H9 (cell line): ENCODE results near the gene SPA17. TPM values are rescaled to one million over a fixed set of nuclear protein-coding genes. Genes with fewer than 3 reads are reported as not detected.

Experiments
- DNase-seq: peaks from one replicate; pipeline ENCODE4 v3.0.0-alpha.2; 2017
- H2AFZ ChIP-seq: one replicate; pipeline ENCODE4 v1.6.1; 2013; ENCODE audit warnings: mild to moderate bottlenecking, low read length, control low read depth, moderate library complexity
- H2AK5ac ChIP-seq: 2 replicates; pipeline ENCODE4 v1.6.1; 2013; ENCODE audit warnings: low read length, control low read depth, mixed read lengths; ENCODE audit not compliant: insufficient read length
- H2BK120ac ChIP-seq: one replicate; pipeline ENCODE4 v1.6.1; 2013; ENCODE audit warnings: low read depth, mild to moderate bottlenecking, low read length, control low read depth, inconsistent platforms; ENCODE audit not compliant: poor library complexity, severe bottlenecking
- H2BK12ac ChIP-seq: 2 replicates; pipeline ENCODE4 v1.6.1; 2013; ENCODE audit warnings: low read length, control low read depth, mixed read lengths, low read depth; ENCODE audit not compliant: insufficient read length
- H2BK15ac ChIP-seq: 2 replicates; pipeline ENCODE4 v1.6.1; 2013; ENCODE audit warnings: low read depth, low read length, control low read depth
- H2BK20ac ChIP-seq: one replicate; pipeline ENCODE4 v1.6.1; 2013; ENCODE audit warnings: low read depth, mild to moderate bottlenecking, low read length, control low read depth, inconsistent platforms; ENCODE audit not compliant: poor library complexity, severe bottlenecking
- H2BK5ac ChIP-seq: 2 replicates; pipeline ENCODE4 v1.6.1; 2013; ENCODE audit warnings: low read length, control low read depth, mixed read lengths; ENCODE audit not compliant: insufficient read length
- H3K14ac ChIP-seq: 2 replicates; pipeline ENCODE4 v1.6.1; 2013; ENCODE audit warnings: low read length, control low read depth; ENCODE audit not compliant: insufficient read depth
- H3K18ac ChIP-seq: 2 replicates; pipeline ENCODE4 v1.6.1; 2013; ENCODE audit warnings: low read depth, mild to moderate bottlenecking, mixed read lengths, low read length, control low read depth; ENCODE audit not compliant: insufficient read length
- H3K23ac ChIP-seq: 2 replicates; pipeline ENCODE4 v1.6.1; 2013; ENCODE audit warnings: low read length, control low read depth, mixed read lengths, low read depth; ENCODE audit not compliant: insufficient read length
- H3K23me2 ChIP-seq: 2 replicates; pipeline ENCODE4 v1.6.1; 2013; ENCODE audit warnings: low read depth, mild to moderate bottlenecking, mixed read lengths, low read length, control low read depth; ENCODE audit not compliant: insufficient read length, poor library complexity, severe bottlenecking
- H3K27ac ChIP-seq: 2 replicates; pipeline ENCODE4 v1.5.1; 2013; ENCODE audit warnings: low read length, control low read depth, mixed read lengths, low read depth; ENCODE audit not compliant: insufficient read length
- H3K27me3 ChIP-seq: 2 replicates; pipeline ENCODE4 v1.6.1; 2013; ENCODE audit warnings: low read length, control low read depth, inconsistent platforms; ENCODE audit not compliant: insufficient read depth
- H3K4ac ChIP-seq: 2 replicates; pipeline ENCODE4 v1.6.1; 2013; ENCODE audit warnings: low read depth, mild to moderate bottlenecking, control low read depth, inconsistent platforms, low read length, moderate library complexity
- H3K4me1 ChIP-seq: 2 replicates; pipeline ENCODE4 v1.6.1; 2013; ENCODE audit warnings: low read length, control low read depth, inconsistent platforms; ENCODE audit not compliant: insufficient read depth
- H3K4me2 ChIP-seq: 2 replicates; pipeline ENCODE4 v1.6.1; 2013; ENCODE audit warnings: low read length, control low read depth, mixed read lengths; ENCODE audit not compliant: insufficient read length, insufficient read depth
- H3K56ac ChIP-seq: 2 replicates; pipeline ENCODE4 v1.6.1; 2013; ENCODE audit warnings: low read depth, mild to moderate bottlenecking, mixed read lengths, low read length, control low read depth; ENCODE audit not compliant: insufficient read length
- H3K79me1 ChIP-seq: 2 replicates; pipeline ENCODE4 v1.6.1; 2013; ENCODE audit warnings: low read depth, mild to moderate bottlenecking, moderate library complexity, low read length, control low read depth, inconsistent platforms; ENCODE audit not compliant: insufficient read depth, poor library complexity, severe bottlenecking
- H3K79me2 ChIP-seq: 2 replicates; pipeline ENCODE4 v1.6.1; 2013; ENCODE audit warnings: low read length, control low read depth, inconsistent platforms; ENCODE audit not compliant: insufficient read depth
- H3K9ac ChIP-seq: 2 replicates; pipeline ENCODE4 v1.6.1; 2013; ENCODE audit warnings: low read length, control low read depth, mixed read lengths; ENCODE audit not compliant: insufficient read length; ENCODE audit errors: extremely low read depth
- H3K9me3 ChIP-seq: one replicate; pipeline ENCODE4 v1.6.1; 2013; ENCODE audit warnings: low read depth, low read length, inconsistent platforms; ENCODE audit not compliant: control insufficient read depth
- H3T11ph ChIP-seq: one replicate; pipeline ENCODE4 v1.6.1; 2013; ENCODE audit warnings: mild to moderate bottlenecking, low read length, control low read depth, inconsistent platforms
- H4K20me1 ChIP-seq: one replicate; pipeline ENCODE4 v1.6.1; 2013; ENCODE audit not compliant: control insufficient read depth, insufficient read length, insufficient read depth
- H4K5ac ChIP-seq: 2 replicates; pipeline ENCODE4 v1.6.1; 2013; ENCODE audit warnings: low read depth, mild to moderate bottlenecking, mixed read lengths, low read length, control low read depth; ENCODE audit not compliant: insufficient read length
- H4K8ac ChIP-seq: replicated peaks from 2 replicates; pipeline ENCODE4 v1.6.1; 2013; ENCODE audit warnings: low read length, control low read depth, mixed read lengths, low read depth; ENCODE audit not compliant: insufficient read length
- H4K91ac ChIP-seq: 2 replicates; pipeline ENCODE4 v1.6.1; 2013; ENCODE audit warnings: low read depth, mild to moderate bottlenecking, moderate library complexity, mixed read lengths, low read length, control low read depth; ENCODE audit not compliant: insufficient read length
- H3K27ac Mint-ChIP-seq, 3 experiments: 2 replicates in 2 of 3; 3 replicates in 1 of 3; pipeline ENCODE4 v1.8.0; 2020 to 2021; ENCODE audit warnings: mixed read lengths in 3 of 3, mild to moderate bottlenecking in 1 of 3, moderate library complexity in 1 of 3
- H3K27me3 Mint-ChIP-seq: 2 replicates; pipeline ENCODE4 v1.8.0; 2021; ENCODE audit warnings: low read depth, mild to moderate bottlenecking, moderate library complexity, mixed read lengths
- H3K36me3 Mint-ChIP-seq, 3 experiments: 2 replicates in 2 of 3; 3 replicates in 1 of 3; pipeline ENCODE4 v1.8.0; 2020 to 2021; ENCODE audit warnings: low read depth in 3 of 3, mixed read lengths in 3 of 3; ENCODE audit not compliant: insufficient read depth in 1 of 3
- H3K4me1 Mint-ChIP-seq, 2 experiments: 2 replicates each; pipeline ENCODE4 v1.8.0; 2020; ENCODE audit warnings: mixed read lengths in 2 of 2
- H3K4me3 Mint-ChIP-seq, 2 experiments: 2 replicates in 1 of 2; 3 replicates in 1 of 2; pipeline ENCODE4 v1.8.0; 2020 to 2021; ENCODE audit warnings: mild to moderate bottlenecking in 2 of 2, mixed read lengths in 2 of 2, moderate library complexity in 1 of 2
- H3K9me3 Mint-ChIP-seq, 2 experiments: 2 replicates in 1 of 2; 3 replicates in 1 of 2; pipeline ENCODE4 v1.8.0; 2020; ENCODE audit warnings: mild to moderate bottlenecking in 2 of 2, mixed read lengths in 2 of 2, moderate library complexity in 1 of 2
- WGBS: extraction: QIAGEN DNeasy Blood & Tissue Kit; methylation state at CpG from one replicate; pipeline ENCODE4 v1.1.7; 2013; ENCODE audit warnings: missing lambda C conversion rate, low lambda C conversion rate, mixed read lengths; ENCODE audit not compliant: insufficient read length; ENCODE audit errors: extremely low coverage; 5-methylcytosine and 5-hydroxymethylcytosine counted together
- total RNA-seq: library from RNA; stranded (reverse); gene quantifications from 2 replicates; pipeline ENCODE4 v1.2.1, GENCODE V29; 2021
- TF ChIP-seq, protein P1 (sequence below): fragments of 200-600 bp; sonication (generic); conservative IDR thresholded peaks from 3 replicates; pipeline ENCODE4 v1.8.0; 2021; ENCODE audit warnings: antibody characterized with exemption, mild to moderate bottlenecking

The SPA17 gene
- total RNA-seq, 1 experiment from 2014 or later, result 6.9 TPM

DNA sequence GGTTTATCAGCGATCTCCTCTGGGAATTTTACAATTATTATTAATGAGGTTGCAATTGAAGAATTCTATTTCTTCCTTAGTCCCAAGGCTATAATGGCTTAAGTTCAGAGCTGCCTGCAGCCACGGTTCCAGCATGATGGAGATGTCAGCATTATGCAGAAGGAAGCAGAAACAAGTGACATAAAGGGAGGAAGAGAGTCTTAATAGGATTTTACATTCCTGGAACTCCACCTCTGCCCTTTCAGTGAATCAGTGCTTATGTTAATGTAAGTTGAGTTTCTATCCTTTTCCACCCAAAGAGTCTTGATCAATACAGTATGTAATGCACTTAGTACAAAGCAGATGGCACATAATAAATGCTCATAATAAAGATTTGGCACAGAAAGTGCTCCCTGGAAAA lies 54.4 kb downstream of the SPA17 start:
- TF ChIP-seq, protein P1, sequence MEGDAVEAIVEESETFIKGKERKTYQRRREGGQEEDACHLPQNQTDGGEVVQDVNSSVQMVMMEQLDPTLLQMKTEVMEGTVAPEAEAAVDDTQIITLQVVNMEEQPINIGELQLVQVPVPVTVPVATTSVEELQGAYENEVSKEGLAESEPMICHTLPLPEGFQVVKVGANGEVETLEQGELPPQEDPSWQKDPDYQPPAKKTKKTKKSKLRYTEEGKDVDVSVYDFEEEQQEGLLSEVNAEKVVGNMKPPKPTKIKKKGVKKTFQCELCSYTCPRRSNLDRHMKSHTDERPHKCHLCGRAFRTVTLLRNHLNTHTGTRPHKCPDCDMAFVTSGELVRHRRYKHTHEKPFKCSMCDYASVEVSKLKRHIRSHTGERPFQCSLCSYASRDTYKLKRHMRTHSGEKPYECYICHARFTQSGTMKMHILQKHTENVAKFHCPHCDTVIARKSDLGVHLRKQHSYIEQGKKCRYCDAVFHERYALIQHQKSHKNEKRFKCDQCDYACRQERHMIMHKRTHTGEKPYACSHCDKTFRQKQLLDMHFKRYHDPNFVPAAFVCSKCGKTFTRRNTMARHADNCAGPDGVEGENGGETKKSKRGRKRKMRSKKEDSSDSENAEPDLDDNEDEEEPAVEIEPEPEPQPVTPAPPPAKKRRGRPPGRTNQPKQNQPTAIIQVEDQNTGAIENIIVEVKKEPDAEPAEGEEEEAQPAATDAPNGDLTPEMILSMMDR, result no peak
- H3K14ac ChIP-seq, result no peak overlapping the region
- H3K79me2 ChIP-seq, result no peaks in the 10 kb centered on the region
- H2AFZ ChIP-seq, result no peak overlapping the region
- no peak overlapping the region for H2AK5ac ChIP-seq
- H3K4me2 ChIP-seq, result no peak overlapping the region
- H3K23me2 ChIP-seq, result no peaks in the 10 kb centered on the region
- no peaks in the 10 kb centered on the region for H4K20me1 ChIP-seq
- no peak for DNase-seq
- no peak overlapping the region for H2BK15ac ChIP-seq
- H3K36me3 Mint-ChIP-seq, result no peaks in the 10 kb centered on the region
- H2BK5ac ChIP-seq, result no peak overlapping the region
- H3K27ac Mint-ChIP-seq, result no peak overlapping the region
- H4K5ac ChIP-seq, result no peak overlapping the region
- H3K4ac ChIP-seq, result no peak overlapping the region
- H3K4me3 Mint-ChIP-seq, result no peak overlapping the region
- H3K27me3 ChIP-seq, result no peaks in the 10 kb centered on the region; the same call in 1 of the 2 replicates
- no peak overlapping the region for H2BK120ac ChIP-seq
- no peak overlapping the region for H2BK20ac ChIP-seq
- no peak overlapping the region for H3T11ph ChIP-seq
- peaks cover 11% of the 10 kb centered on the region for H3K4me1 ChIP-seq
- no peak overlapping the region for H3K56ac ChIP-seq
- no peak overlapping the region for H4K8ac ChIP-seq
- H3K27me3 Mint-ChIP-seq, result peaks cover 34% of the 10 kb centered on the region
- H3K9me3 ChIP-seq, result no peaks in the 10 kb centered on the region
- no peaks in the 10 kb centered on the region; a peak in 1 of 5 replicates for H3K9me3 Mint-ChIP-seq
- H3K79me1 ChIP-seq, result no peaks in the 10 kb centered on the region
- no peak overlapping the region for H3K27ac ChIP-seq
- no CpG with 5 or more reads among the region's 2 CpGs for WGBS
- H3K18ac ChIP-seq, result no peak overlapping the region
- peaks cover 30 to 34% of the 10 kb centered on the region in 2 experiments for H3K4me1 Mint-ChIP-seq
- no peak overlapping the region for H3K9ac ChIP-seq
- H4K91ac ChIP-seq, result no peak overlapping the region
- no peak overlapping the region for H3K23ac ChIP-seq
- H2BK12ac ChIP-seq, result no peak overlapping the region
